HG02623 (cell line): ENCODE measurements around the gene KRTAP12-1.
"Not testable (repeated sequence)": the region's sequence is repeated elsewhere in the genome, so short reads cannot be mapped to it uniquely, and the experiment has no call there.

Source experiments
- ATAC-seq: cut with Tn5 transposase; IDR thresholded peaks from one replicate; pipeline ENCODE4 v1.9.1; 2021; ENCODE audit warnings: moderate library complexity; ENCODE audit not compliant: unreplicated experiment

Gene KRTAP12-1

GRCh38 chr21:44670642-44671432, 11.1 kb downstream of the KRTAP12-1 start:
- no peak for ATAC-seq

- ATAC-seq: no peak
These were observed 14.4 kb downstream of the KRTAP12-1 start for GRCh38 chr21:44667612-44668011.

- ATAC-seq: no peak
These were observed 15.3 kb downstream of the KRTAP12-1 start, which contains the start of gene KRTAP12-2 for GRCh38 chr21:44666401-44667320. KRTAP12-2 (minus strand) TSS chr21:44666927; CDS start chr21:44666886, 41 bp downstream.

GRCh38 chr21:44664691-44665090, 17.3 kb downstream of the KRTAP12-1 start:
- no peak for ATAC-seq

- not testable (repeated sequence) for ATAC-seq
These were observed 20.4 kb downstream of the KRTAP12-1 start for GRCh38 chr21:44661567-44661966.

- no peak for ATAC-seq
These were observed 22.9 kb downstream of the KRTAP12-1 start for GRCh38 chr21:44658913-44659595.

GRCh38 chr21:44658541-44658910, 23.4 kb downstream of the KRTAP12-1 start:
- no peak for ATAC-seq

- ATAC-seq: no peak
These were observed 24.1 kb downstream of the KRTAP12-1 start, which contains the start of gene KRTAP12-3 for GRCh38 chr21:44657635-44658540. KRTAP12-3 (plus strand) TSS chr21:44657932; CDS start chr21:44657980, 48 bp downstream.

GRCh38 chr21:44656868-44657267, 25.1 kb downstream of the KRTAP12-1 start:
- ATAC-seq: no peak

- no peak for ATAC-seq
These were observed 27.3 kb downstream of the KRTAP12-1 start, which contains the start of gene KRTAP12-4 for GRCh38 chr21:44654576-44655175. KRTAP12-4 (minus strand) TSS chr21:44654659; CDS start chr21:44654614, 45 bp downstream.

GRCh38 chr21:44653656-44654575, 28.0 kb downstream of the KRTAP12-1 start:
- no peak for ATAC-seq

- ATAC-seq: no peak
These were observed 28.8 kb downstream of the KRTAP12-1 start for GRCh38 chr21:44653123-44653522.

- no peak for ATAC-seq
These were observed 30.8 kb downstream of the KRTAP12-1 start for GRCh38 chr21:44650973-44651675.

GRCh38 chr21:44650265-44650972, 31.5 kb downstream of the KRTAP12-1 start:
- ATAC-seq: no peak

GRCh38 chr21:44649521-44650100, 32.4 kb downstream of the KRTAP12-1 start:
- ATAC-seq: no peak

GRCh38 chr21:44648557-44649311, 33.2 kb downstream of the KRTAP12-1 start:
- no peak for ATAC-seq
